GM23338 (cell line): ENCODE results near the gene EXOC6B.
"Not testable (repeated sequence)": the region's sequence is repeated elsewhere in the genome, so short reads cannot be mapped to it uniquely, and the experiment has no call there.

Source experiments
- CREB1 ChIP-seq: fragments of 250-450 bp; sonication (Bioruptor Pico); IDR thresholded peaks from 2 replicates; pipeline ENCODE4 v1.5.0; 2020; ENCODE audit warnings: low read depth, mild to moderate bottlenecking, moderate library complexity
- CTCF ChIP-seq, 2 experiments: fragments of 200-600 bp in 1 of 2; sonication (generic) in 1 of 2; conservative IDR thresholded peaks; 2 replicates each; pipeline versions ENCODE4 v1.5.1 to v1.6.1; 2016 to 2017; ENCODE audit warnings: antibody characterized with exemption in 2 of 2, low read depth in 2 of 2, mild to moderate bottlenecking in 2 of 2, moderate library complexity in 1 of 2
- EZH2 ChIP-seq: fragments of 200-600 bp; sonication (generic); IDR thresholded peaks from one replicate; pipeline ENCODE4 v1.8.0; 2017; ENCODE audit warnings: antibody characterized with exemption, mild to moderate bottlenecking, low read depth; ENCODE audit not compliant: unreplicated experiment
- POLR2AphosphoS5 ChIP-seq: IDR thresholded peaks from 2 replicates; pipeline ENCODE4 v1.6.1; 2016; ENCODE audit warnings: antibody characterized with exemption, low read depth
- REST ChIP-seq: IDR thresholded peaks from one replicate; pipeline ENCODE4 v1.6.1; 2018; ENCODE audit warnings: antibody characterized with exemption; ENCODE audit not compliant: unreplicated experiment

GRCh38 chr2:72583836-72584235, 242.0 kb downstream of the EXOC6B start:
- TF ChIP-seq CTCF (conservative IDR thresholded peaks at IDR 0.05; ENCODE audit: low read depth in 2 of 2); POLR2AphosphoS5; REST; EZH2; CREB1 (CRISPR knock-in tag): not testable (repeated sequence)
